Astrocyte of the spinal cord (primary cell): ENCODE measurements around the gene PASD1.

Experiments
- DNase-seq: peaks from one replicate; pipeline ENCODE4 v3.0.0; 2011; ENCODE audit warnings: low read depth, low spot score
- H3K4me3 ChIP-seq: 2 replicates; pipeline ENCODE4 v1.5.1; 2011; ENCODE audit warnings: low read depth, mild to moderate bottlenecking, low read length, moderate library complexity
- in situ Hi-C: cut with HindIII; loops from 2 replicates; pipeline ENCODE4 v1.10.0; 2017; ENCODE audit warnings: low sequenced_read_pairs
- TF ChIP-seq, protein P1 (sequence below): IDR thresholded peaks from 2 replicates; pipeline ENCODE4 v1.5.1; 2012; ENCODE audit warnings: low read depth, mild to moderate bottlenecking, low read length, inconsistent platforms

Gene PASD1

GRCh38 chrX:151624677-151625076 is 61.2 kb downstream of the PASD1 start:
- DNase-seq, result no peak
- H3K4me3 ChIP-seq, result no peak overlapping the region
- in situ Hi-C loops, result no loop called here
- TF ChIP-seq, protein P1, sequence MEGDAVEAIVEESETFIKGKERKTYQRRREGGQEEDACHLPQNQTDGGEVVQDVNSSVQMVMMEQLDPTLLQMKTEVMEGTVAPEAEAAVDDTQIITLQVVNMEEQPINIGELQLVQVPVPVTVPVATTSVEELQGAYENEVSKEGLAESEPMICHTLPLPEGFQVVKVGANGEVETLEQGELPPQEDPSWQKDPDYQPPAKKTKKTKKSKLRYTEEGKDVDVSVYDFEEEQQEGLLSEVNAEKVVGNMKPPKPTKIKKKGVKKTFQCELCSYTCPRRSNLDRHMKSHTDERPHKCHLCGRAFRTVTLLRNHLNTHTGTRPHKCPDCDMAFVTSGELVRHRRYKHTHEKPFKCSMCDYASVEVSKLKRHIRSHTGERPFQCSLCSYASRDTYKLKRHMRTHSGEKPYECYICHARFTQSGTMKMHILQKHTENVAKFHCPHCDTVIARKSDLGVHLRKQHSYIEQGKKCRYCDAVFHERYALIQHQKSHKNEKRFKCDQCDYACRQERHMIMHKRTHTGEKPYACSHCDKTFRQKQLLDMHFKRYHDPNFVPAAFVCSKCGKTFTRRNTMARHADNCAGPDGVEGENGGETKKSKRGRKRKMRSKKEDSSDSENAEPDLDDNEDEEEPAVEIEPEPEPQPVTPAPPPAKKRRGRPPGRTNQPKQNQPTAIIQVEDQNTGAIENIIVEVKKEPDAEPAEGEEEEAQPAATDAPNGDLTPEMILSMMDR, result no peak

DNA sequence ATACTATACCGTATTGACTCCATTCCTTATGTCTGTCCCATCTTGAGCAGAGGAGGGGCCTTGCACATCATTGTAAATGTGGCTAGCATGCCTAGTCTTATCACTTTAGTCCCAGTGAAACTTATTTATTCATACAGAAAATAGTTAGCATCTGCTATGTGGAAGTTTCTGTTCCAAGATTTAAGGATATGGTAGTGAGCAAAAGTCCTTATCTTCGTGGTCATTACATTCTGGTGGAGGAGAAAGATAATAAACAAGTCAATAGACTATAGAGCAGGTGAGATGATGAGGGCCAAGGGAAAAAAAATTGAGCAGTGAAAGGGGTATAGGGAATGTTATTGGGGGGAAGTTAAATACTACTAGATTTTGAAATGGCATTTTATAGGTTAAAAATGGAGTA is 68.3 kb downstream of the PASD1 start:
- TF ChIP-seq, protein P1, result no peak
- in situ Hi-C loops, result no loop called here
- H3K4me3 ChIP-seq, result no peak overlapping the region
- no peak for DNase-seq

DNA sequence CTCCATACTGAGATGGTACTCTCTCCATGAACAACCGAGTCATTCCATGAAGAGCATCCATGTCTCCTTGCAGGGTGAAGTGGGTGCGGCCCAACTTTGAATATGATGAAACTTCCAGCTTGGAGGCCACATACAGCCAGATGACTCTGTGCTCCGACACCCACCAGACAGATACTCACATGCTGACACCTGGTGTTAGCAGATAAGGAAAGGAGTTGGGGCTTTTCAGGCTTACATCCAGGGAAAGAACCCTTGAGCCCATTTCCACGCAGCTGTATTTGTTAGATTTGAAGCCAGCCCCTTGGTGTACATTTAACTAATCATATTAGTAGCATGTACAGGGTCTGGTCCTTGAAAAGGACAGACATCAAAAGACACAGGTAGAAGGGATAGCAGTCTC is 69.7 kb downstream of the PASD1 start:
- TF ChIP-seq, protein P1, result no peak
- in situ Hi-C loops, result no loop called here
- no peak overlapping the region for H3K4me3 ChIP-seq
- DNase-seq, result no peak

- H3K4me3 ChIP-seq, result no peak overlapping the region
- TF ChIP-seq, protein P1, result no peak
- in situ Hi-C loops, result no loop called here
- DNase-seq, result no peak
Measured at GRCh38 chrX:151634937-151635336, 71.5 kb downstream of the PASD1 start.

- in situ Hi-C loops, result no loop called here
- no peak overlapping the region for H3K4me3 ChIP-seq
- TF ChIP-seq, protein P1, result no peak
- DNase-seq, result no peak
Measured at GRCh38 chrX:151641564-151641963, 78.1 kb downstream of the PASD1 start.

DNA sequence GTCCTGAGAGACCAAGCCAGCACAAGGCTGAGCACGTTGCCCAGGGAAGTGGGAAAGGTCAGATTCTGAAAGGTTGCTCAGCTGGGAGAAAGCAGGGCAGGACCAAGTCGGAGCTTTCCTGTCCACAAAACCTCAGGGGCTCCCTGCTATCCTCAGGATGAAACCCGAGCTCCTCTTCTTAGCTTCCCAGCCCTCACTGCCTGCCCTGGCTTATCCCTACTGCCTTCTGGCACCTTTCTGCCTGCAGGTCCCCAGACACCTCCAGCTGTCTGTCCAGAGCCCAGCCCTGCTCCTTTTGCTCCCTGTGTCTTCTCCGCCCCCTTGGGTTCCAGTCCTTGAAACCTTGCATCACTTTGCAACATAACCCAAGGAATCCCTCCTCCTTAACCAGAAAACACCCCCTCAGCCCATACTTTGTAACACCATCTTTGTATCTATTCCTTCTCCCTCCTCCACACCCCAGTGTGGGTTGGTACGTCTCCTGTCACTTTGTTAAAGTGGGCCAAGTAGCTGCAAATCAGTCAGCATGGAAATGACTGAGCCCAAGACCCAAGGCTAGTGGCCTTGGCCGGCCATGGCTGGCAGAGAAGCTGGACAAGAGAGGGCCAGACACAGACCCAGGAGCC is 111.8 kb downstream of the PASD1 start:
- no peak for DNase-seq
- TF ChIP-seq, protein P1, result no peak
- no peak overlapping the region for H3K4me3 ChIP-seq
- in situ Hi-C loops, result no loop called here
